B cell (primary cell): Measurements from ENCODE around the gene TMEM129. TPM values are rescaled to one million over a fixed set of nuclear protein-coding genes. Genes with fewer than 3 reads are reported as not detected.

Experiments
- ATAC-seq: fragments of 200-7000 bp; cut with Tn5 transposase; one replicate; pipeline ENCODE4 v1.10.0; 2021; ENCODE audit warnings: low read depth, mild to moderate bottlenecking, moderate number of reproducible peaks, moderate library complexity
- CTCF ChIA-PET: fragments of 350-600 bp; sonication (Branson Sonifier 250); formaldehyde crosslinking; loops from one replicate; lab custom pipeline; 2021; ENCODE audit warnings: antibody characterized with exemption, inconsistent platforms; lab: Charles Lee
- POLR2A ChIA-PET: fragments of 350-600 bp; sonication (Branson Sonifier 250); formaldehyde crosslinking; loops from one replicate; lab custom pipeline; 2021; ENCODE audit warnings: antibody characterized with exemption; lab: Charles Lee
- DNase-seq: peaks from one replicate; pipeline ENCODE4 v3.0.0; 2013
- H2AFZ ChIP-seq: 2 replicates; pipeline ENCODE4 v1.6.1; 2012; ENCODE audit warnings: mild to moderate bottlenecking, low read depth, low read length; ENCODE audit not compliant: insufficient read depth, poor library complexity, severe bottlenecking
- H3K27ac ChIP-seq, 2 donors: 1 replicate in 1 of 2; 2 replicates in 1 of 2; pipeline ENCODE4 v1.5.1; 2012 to 2013; ENCODE audit warnings: low read length in 2 of 2, mild to moderate bottlenecking in 2 of 2, moderate library complexity in 1 of 2
- H3K27me3 ChIP-seq, 4 experiments: fragments of 200-600 bp in 1 of 4; sonication (generic) in 1 of 4; replicated peaks in 1 of 4; 1 replicate in 2 of 4; 2 replicates in 2 of 4; pipeline versions ENCODE4 v1.6.1 to v1.7.0; 2013 to 2016; ENCODE audit warnings: low read length in 3 of 4, mild to moderate bottlenecking in 2 of 4, mixed read lengths in 1 of 4, moderate library complexity in 1 of 4; ENCODE audit not compliant: insufficient read depth in 4 of 4, control insufficient read depth in 3 of 4; ENCODE audit errors: control extremely low read depth in 1 of 4
- H3K36me3 ChIP-seq, 2 experiments: replicated peaks in 1 of 2; 1 replicate in 1 of 2; 2 replicates in 1 of 2; pipeline versions ENCODE4 v1.6.1 to v1.7.1; 2013; ENCODE audit warnings: low read length in 1 of 2; ENCODE audit not compliant: insufficient read depth in 2 of 2, control insufficient read depth in 1 of 2; ENCODE audit errors: control extremely low read depth in 1 of 2, extremely low read depth in 1 of 2
- H3K4me1 ChIP-seq, 2 donors: fragments of 200-600 bp in 1 of 2; sonication (generic) in 1 of 2; 1 replicate in 1 of 2; 2 replicates in 1 of 2; pipeline versions ENCODE4 v1.5.1 to v1.6.1; 2013 to 2017; ENCODE audit warnings: low read length in 2 of 2; ENCODE audit not compliant: control insufficient read depth in 2 of 2, insufficient read depth in 2 of 2
- H3K4me2 ChIP-seq: replicated peaks from 2 replicates; pipeline ENCODE3; 2012; ENCODE audit warnings: mild to moderate bottlenecking, low read depth, low read length; ENCODE audit not compliant: poor library complexity, severe bottlenecking
- H3K4me3 ChIP-seq, 5 experiments: fragments of 200-600 bp in 1 of 5; sonication (generic) in 1 of 5; 1 replicate in 3 of 5; 2 replicates in 2 of 5; pipeline versions ENCODE4 v1.5.1 to v1.7.0; 2011 to 2016; ENCODE audit warnings: low read length in 4 of 5, mild to moderate bottlenecking in 4 of 5, low read depth in 2 of 5, control low read depth in 1 of 5, moderate library complexity in 1 of 5; ENCODE audit not compliant: insufficient read depth in 1 of 5; ENCODE audit errors: control extremely low read depth in 1 of 5, extremely low read depth in 1 of 5
- H3K79me2 ChIP-seq: fragments of 200-600 bp; sonication (generic); one replicate; pipeline ENCODE4 v1.6.0; 2016; ENCODE audit warnings: low read length; ENCODE audit not compliant: control insufficient read depth, insufficient read depth
- H3K9ac ChIP-seq: fragments of 200-600 bp; sonication (generic); 2 replicates; pipeline ENCODE4 v1.6.1; 2017; ENCODE audit warnings: mild to moderate bottlenecking, low read length, moderate library complexity
- H3K9me3 ChIP-seq, 3 donors: one replicate each; pipeline versions ENCODE4 v1.6.1 to v1.7.1; 2013; ENCODE audit warnings: low read length in 2 of 3; ENCODE audit not compliant: control insufficient read depth in 2 of 3, insufficient read depth in 1 of 3; ENCODE audit errors: control extremely low read depth in 1 of 3
- H4K20me1 ChIP-seq: 2 replicates; pipeline ENCODE4 v1.6.0; 2012; ENCODE audit warnings: mild to moderate bottlenecking, low read length; ENCODE audit not compliant: insufficient read depth, control insufficient read depth, poor library complexity, severe bottlenecking
- H3K27ac Mint-ChIP-seq: one replicate; pipeline ENCODE4 v1.8.0; 2021; ENCODE audit warnings: mixed read lengths
- H3K27me3 Mint-ChIP-seq: one replicate; pipeline ENCODE4 v1.8.0; 2021; ENCODE audit warnings: mixed read lengths
- H3K4me1 Mint-ChIP-seq: one replicate; pipeline ENCODE4 v1.8.0; 2021; ENCODE audit warnings: mixed read lengths
- H3K4me3 Mint-ChIP-seq: one replicate; pipeline ENCODE4 v1.8.0; 2021; ENCODE audit warnings: mixed read lengths
- H3K9me3 Mint-ChIP-seq: one replicate; pipeline ENCODE4 v1.8.0; 2022; ENCODE audit warnings: mixed read lengths; ENCODE audit not compliant: insufficient read depth
- CTCF ChIP-seq: fragments of 200-600 bp; IDR thresholded peaks from one replicate; pipeline ENCODE4 v1.8.0; 2022; ENCODE audit warnings: antibody characterized with exemption, mild to moderate bottlenecking
- EZH2 ChIP-seq: IDR thresholded peaks from 2 replicates; pipeline ENCODE4 v1.6.1; 2012; ENCODE audit warnings: borderline replicate concordance, low read depth, mild to moderate bottlenecking, moderate library complexity, low read length; ENCODE audit not compliant: insufficient read depth, poor library complexity, severe bottlenecking
- WGBS: methylation state at CpG from one replicate; pipeline ENCODE4 v1.1.5; 2013; ENCODE audit warnings: missing lambda C conversion rate; ENCODE audit not compliant: insufficient coverage; 5-methylcytosine and 5-hydroxymethylcytosine counted together
- intact Hi-C: fragments of 100-400 bp; cut with micrococcal nuclease; formaldehyde crosslinking; loops from one replicate; pipeline ENCODE4 v1.10.0; 2022
- polyA plus RNA-seq: library from polyadenylated mRNA; depleted of rRNA; stranded (reverse); fragments of >200 nt; gene quantifications from 2 replicates; pipeline ENCODE4 v1.2.3, GENCODE V29; 2012
- total RNA-seq, 2 donors: library from RNA; stranded (reverse); fragments of 120-200 nt in 1 of 2; gene quantifications; 1 replicate in 1 of 2; 2 replicates in 1 of 2; pipeline versions ENCODE4 v1.2.3 to v1.2.4, GENCODE V29; 2013 to 2022

The TMEM129 gene
- total and polyA plus RNA-seq, 2 donors (not counting 1 experiment from before 2014, with no cell fraction given), result 41.0 to 76.5 TPM

- POLR2A ChIA-PET, result no interaction called here
- no peaks in the 10 kb centered on the region for H4K20me1 ChIP-seq
- no peaks in the 10 kb centered on the region for H3K9me3 ChIP-seq
- H3K27me3 ChIP-seq, result peaks cover 0 to 16% (median 0%) of the 10 kb centered on the region in 4 experiments
- H3K4me2 ChIP-seq, result no peak overlapping the region
- 85% methylated on average over 12 of the region's 18 CpGs for WGBS
- no peak overlapping the region for H3K4me3 ChIP-seq
- CTCF ChIA-PET, result interaction anchor here (6.7 kb wide), 1 partner anchor 149 kb away, joined by 120 read pairs; no protein-coding TSS in a partner anchor
- intact Hi-C loops, result no loop called here
- Mint-ChIP-seq H3K9me3 (no peaks in the 10 kb centered on the region), H3K27ac (no peak overlapping the region), H3K4me3 (no peak overlapping the region), H3K27me3 (no peaks in the 10 kb centered on the region), H3K4me1 (peaks cover 7% of the 10 kb centered on the region)
- no peaks in the 10 kb centered on the region for H3K79me2 ChIP-seq
- TF ChIP-seq CTCF, result no peak
- TF ChIP-seq EZH2, result no peak
- ATAC-seq (no peak), DNase-seq (no peak)
- peaks cover 14 to 26% of the 10 kb centered on the region in 2 donors for H3K4me1 ChIP-seq
- no peaks in the 10 kb centered on the region for H3K36me3 ChIP-seq
- no peak overlapping the region for H3K27ac ChIP-seq
- no peak overlapping the region for H3K9ac ChIP-seq
- H2AFZ ChIP-seq, result no peak overlapping the region
These were observed 29.4 kb upstream of the TMEM129 start for GRCh38 chr4:1750381-1751154.

DNA sequence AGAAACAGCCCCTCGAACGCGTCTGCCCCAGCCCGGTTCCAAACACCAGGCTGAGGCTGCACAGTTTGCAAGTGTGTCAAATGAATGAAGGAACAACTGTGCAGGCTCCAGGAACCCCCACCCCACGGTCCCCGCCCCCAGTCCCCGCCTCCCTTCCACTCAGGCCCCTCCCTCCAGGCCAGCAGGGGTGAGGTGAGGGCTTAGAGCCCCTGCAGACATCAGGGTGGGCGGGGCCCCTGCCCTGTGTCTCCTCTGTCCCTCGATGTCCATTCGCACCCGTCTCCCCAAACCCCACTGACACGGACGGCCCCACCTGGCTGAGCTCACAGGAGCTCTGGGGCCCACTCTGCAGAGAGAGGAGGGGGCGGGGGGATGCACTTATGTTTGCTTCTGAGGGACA lies 28.7 kb upstream of the TMEM129 start:
- ATAC-seq, result no peak
- Mint-ChIP-seq H3K27ac (no peak overlapping the region), H3K4me3 (no peak overlapping the region), H3K4me1 (peaks cover 7% of the 10 kb centered on the region), H3K27me3 (no peaks in the 10 kb centered on the region), H3K9me3 (no peaks in the 10 kb centered on the region)
- H3K27ac ChIP-seq, result no peak overlapping the region
- H4K20me1 ChIP-seq, result no peaks in the 10 kb centered on the region
- no peak for DNase-seq
- no peak overlapping the region for H3K4me2 ChIP-seq
- intact Hi-C loops, result no loop called here
- no peaks in the 10 kb centered on the region for H3K79me2 ChIP-seq
- peaks cover 14 to 26% of the 10 kb centered on the region in 2 donors for H3K4me1 ChIP-seq
- no peak for TF ChIP-seq CTCF
- TF ChIP-seq EZH2, result no peak
- no peak overlapping the region for H2AFZ ChIP-seq
- H3K9ac ChIP-seq, result no peak overlapping the region
- H3K4me3 ChIP-seq, result no peak overlapping the region
- POLR2A ChIA-PET, result no interaction called here
- peaks cover 0 to 3% of the 10 kb centered on the region in 2 experiments for H3K36me3 ChIP-seq
- CTCF ChIA-PET, result interaction anchor here (6.7 kb wide), 1 partner anchor 150 kb away, joined by 120 read pairs; no protein-coding TSS in a partner anchor
- peaks cover 0 to 16% (median 0%) of the 10 kb centered on the region in 4 experiments for H3K27me3 ChIP-seq
- WGBS, result 91% methylated on average over 7 of the region's 14 CpGs
- H3K9me3 ChIP-seq, result no peaks in the 10 kb centered on the region
